ENCODE measurements around the gene GZMM.

DNA sequence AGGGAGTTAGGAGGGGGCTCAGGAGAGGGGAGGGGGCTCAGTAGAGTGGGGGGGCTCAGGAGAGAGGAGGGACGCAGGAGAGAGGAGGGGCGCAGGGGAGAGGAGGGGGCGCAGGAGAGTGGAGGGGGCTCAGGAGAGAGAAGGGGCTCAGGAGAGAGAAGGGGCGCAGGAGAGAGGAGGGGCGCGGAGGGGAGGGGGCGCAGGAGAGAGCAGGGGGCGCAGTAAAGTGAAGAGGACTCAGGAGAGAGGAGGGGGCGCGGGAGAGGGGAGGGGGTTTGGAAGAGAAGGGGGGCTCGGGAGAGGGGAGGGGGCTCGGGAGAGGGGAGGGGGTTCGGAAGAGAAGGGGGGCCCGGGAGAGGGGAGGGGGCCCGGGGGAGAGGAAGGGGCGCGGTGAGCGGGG, 46.9 kb upstream of the GZMM start:
- TF ChIP-seq, protein P1, sequence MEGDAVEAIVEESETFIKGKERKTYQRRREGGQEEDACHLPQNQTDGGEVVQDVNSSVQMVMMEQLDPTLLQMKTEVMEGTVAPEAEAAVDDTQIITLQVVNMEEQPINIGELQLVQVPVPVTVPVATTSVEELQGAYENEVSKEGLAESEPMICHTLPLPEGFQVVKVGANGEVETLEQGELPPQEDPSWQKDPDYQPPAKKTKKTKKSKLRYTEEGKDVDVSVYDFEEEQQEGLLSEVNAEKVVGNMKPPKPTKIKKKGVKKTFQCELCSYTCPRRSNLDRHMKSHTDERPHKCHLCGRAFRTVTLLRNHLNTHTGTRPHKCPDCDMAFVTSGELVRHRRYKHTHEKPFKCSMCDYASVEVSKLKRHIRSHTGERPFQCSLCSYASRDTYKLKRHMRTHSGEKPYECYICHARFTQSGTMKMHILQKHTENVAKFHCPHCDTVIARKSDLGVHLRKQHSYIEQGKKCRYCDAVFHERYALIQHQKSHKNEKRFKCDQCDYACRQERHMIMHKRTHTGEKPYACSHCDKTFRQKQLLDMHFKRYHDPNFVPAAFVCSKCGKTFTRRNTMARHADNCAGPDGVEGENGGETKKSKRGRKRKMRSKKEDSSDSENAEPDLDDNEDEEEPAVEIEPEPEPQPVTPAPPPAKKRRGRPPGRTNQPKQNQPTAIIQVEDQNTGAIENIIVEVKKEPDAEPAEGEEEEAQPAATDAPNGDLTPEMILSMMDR (IDR thresholded peaks at IDR 0.05): no peak
- TF ChIP-seq EP300 (IDR thresholded peaks at IDR 0.05): no peak

Data from upper lobe of left lung (tissue), 4 donors.